Measurements from ENCODE around the gene ACAP1.
A peak's percentile ranks its signal among the peaks of the same experiment; 100 is the strongest.

Gene ACAP1

DNA sequence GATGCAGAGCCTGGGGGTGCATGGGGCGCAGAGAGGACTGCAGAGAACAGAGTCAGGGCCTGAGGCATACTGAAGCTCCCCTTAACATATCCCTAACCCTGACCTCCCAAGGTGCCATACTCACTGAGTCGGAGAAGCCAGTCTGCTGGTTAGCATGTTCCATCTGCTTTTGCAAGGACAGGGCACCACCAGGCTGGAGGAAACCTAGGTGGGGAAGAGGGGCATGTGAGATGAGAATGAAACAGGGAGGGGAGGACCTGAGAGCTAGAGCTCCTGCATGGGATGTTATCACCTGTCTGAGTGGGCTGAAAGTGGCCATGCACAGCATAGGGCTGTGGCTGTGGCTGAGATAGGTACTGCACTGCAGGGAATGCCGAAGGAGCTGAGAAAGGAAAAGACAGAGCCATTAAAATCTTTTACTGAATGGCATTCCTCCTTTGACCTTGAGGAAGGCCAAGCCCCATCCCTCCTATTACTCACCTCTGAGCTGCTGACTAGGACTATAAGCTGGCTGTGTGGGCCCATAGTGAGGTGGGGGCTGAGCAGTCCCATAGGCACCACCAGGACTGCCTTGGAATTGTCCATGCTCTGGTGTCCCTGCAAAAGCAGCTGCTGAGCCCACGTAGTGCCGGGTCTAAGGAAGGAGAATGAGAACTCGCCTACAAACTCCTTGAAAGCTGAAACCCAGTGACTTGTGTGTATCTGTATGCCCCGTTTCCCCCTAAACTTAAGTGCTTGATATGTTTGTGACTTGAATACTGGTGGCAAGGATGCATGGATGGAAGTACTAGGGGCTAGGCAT, 23.0 kb upstream of the ACAP1 start:
- no peaks in the 10 kb centered on the region for H3K9me3 ChIP-seq (ENCODE audit: control insufficient read depth in 1 of 2, low read length in 2 of 2)
- H3K4me1 ChIP-seq (ENCODE audit: control insufficient read depth in 1 of 2, insufficient read depth in 2 of 2, low read length in 2 of 2): peaks cover 22 to 56% of the 10 kb centered on the region in 2 donors
- H3K27ac ChIP-seq (ENCODE audit: low read length): no peak overlapping the region
- no peak overlapping the region for H3K4me3 ChIP-seq (ENCODE audit: low read depth in 1 of 2, low read length in 2 of 2)
- H3K36me3 ChIP-seq (ENCODE audit: control insufficient read depth in 1 of 2, insufficient read depth in 2 of 2, low read length in 2 of 2): peaks cover 53 to 68% of the 10 kb centered on the region in 2 donors
- no peaks in the 10 kb centered on the region for H3K27me3 ChIP-seq (ENCODE audit: low read depth, low read length)

DNA sequence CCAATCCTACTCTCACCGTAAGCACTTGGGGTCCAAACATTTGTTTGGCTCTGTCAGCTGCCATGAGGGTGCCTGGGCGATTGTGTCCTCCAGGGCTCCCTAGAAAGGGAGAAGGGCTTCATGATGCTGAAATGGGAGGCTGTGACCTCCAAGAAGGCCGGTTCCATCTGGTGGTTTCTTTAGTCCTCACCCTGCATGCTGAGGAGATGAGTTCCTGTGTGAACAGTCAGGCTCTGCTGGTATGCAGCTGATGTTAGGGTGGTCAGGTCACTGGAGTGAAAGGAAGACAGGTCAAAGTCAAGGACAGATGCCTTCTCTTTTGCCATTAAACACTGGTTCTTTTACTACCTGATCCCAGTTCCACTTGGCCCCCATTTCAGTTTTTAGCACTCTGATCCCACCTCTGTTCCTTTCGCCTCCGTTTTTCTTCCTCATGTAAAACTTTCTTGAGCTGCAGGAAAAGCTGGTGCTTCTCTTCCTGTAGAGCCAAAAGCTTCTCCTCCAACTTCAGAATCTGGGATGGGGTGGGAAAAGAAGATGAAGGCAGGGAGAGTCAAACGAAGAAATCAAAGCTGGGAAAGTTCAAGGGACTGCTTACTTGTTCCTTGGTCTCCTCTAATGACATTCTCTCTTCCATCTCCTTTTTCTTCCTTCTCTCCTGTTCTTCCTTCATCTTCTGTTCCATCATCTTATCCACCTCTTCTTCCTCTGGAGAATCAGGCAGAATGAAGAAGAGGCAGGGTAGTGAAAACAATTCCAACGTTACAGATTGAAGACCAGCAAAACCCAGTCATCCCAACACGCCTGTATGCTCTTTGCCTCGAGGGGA, 22.2 kb upstream of the ACAP1 start:
- H3K4me1 ChIP-seq (ENCODE audit: control insufficient read depth in 1 of 2, insufficient read depth in 2 of 2, low read length in 2 of 2): peaks cover 22 to 50% of the 10 kb centered on the region in 2 donors
- H3K27me3 ChIP-seq (ENCODE audit: low read depth, low read length): no peaks in the 10 kb centered on the region
- H3K9me3 ChIP-seq (ENCODE audit: control insufficient read depth in 1 of 2, low read length in 2 of 2): no peaks in the 10 kb centered on the region
- peak overlapping the region; percentile 74 for H3K27ac ChIP-seq (ENCODE audit: low read length)
- peaks cover 59 to 72% of the 10 kb centered on the region in 2 donors for H3K36me3 ChIP-seq (ENCODE audit: control insufficient read depth in 1 of 2, insufficient read depth in 2 of 2, low read length in 2 of 2)
- H3K4me3 ChIP-seq (ENCODE audit: low read depth in 1 of 2, low read length in 2 of 2): peak overlapping the region; percentile 73 to 96

DNA sequence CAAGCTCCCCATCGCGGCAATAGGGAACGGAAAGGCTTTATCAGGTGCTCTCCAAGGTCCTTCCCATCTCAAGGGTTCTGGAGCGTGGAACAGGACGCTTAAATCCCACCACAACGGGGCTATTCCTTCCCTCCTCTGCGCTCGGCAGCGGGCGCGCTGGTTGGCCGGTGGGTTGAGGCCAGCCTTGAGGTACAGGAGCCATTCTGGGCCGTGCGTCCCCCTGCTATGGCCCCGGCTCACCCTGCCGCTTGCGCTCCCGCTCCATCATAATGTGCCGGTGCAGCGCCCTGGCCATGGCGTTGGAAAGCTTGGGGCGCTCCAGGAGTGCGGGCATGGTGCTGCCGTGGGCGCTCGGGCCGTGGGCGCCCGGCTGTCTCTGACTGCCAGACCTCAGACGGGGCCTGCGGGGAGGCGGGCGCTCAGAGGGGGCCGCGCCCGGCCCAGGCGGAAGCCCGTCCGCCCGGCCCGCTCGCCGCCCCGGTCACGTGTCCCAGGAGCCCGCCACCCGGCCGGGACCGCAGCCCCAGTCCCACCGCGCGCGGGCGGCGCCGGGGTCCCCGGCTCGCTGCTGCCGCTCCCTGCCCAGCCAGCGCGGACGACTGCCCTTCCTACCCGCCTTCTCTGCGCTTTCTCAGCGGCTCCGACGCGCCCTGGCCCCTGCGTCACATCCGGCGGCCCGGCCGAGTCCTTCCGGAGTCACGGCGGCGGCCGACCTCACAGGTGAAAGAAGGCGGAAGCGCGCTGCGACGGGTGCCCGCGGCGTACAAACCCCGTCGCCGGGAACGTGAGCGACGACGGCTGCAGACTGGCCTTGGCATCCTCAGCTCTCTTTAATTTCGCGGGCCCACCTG, 21.4 kb upstream of the ACAP1 start, which contains the start of gene GPS2:
TSS of gene GPS2 (minus strand) at position 642 of the 851 bp plus-strand sequence. CDS start at position 334, 308 bp downstream.
- Histone ChIP-seq H3K4me1 (ENCODE audit: control insufficient read depth in 1 of 2, insufficient read depth in 2 of 2, low read length in 2 of 2) (peaks cover 17 to 42% of the 10 kb centered on the region in 2 donors), H3K4me3 (ENCODE audit: low read depth in 1 of 2, low read length in 2 of 2) (peak within 1 kb of the TSS; percentile 73 to 96)

DNA sequence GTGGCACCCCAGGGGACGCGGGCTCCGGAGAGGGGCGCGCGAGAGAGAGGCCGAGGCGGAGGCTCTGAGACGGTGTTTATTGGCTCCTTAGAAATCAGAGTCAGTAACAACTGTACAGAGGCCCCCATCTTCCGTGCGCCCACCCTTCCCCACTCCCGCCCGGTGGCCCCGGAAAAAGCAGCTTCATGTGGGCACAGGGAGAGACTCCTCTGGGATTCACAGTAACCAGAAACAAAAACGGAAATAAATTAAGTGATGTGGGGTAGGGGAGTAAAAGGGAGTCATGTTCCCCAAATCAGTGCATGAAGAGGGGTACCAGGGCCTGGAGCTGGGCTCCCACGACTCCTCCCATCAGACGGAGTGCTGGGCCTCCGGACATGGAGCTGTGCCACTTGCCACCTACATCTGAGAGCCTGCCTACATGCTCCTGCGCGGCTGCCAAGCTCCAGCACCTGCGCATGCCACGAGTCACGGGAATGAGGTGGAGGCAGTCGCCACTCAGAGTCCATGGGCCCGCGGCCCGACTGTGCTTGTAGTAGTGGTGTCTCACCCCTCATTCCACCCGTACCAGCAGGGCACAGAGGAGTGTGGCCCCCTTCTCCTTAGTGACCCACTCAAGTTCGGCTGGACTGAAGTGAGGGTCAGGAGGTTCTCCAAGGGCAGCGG, 20.6 kb upstream of the ACAP1 start:
- Histone ChIP-seq H3K36me3 (ENCODE audit: control insufficient read depth in 1 of 2, insufficient read depth in 2 of 2, low read length in 2 of 2) (peaks cover 52 to 66% of the 10 kb centered on the region in 2 donors), H3K27ac (ENCODE audit: low read length) (peak overlapping the region; percentile 86), H3K4me3 (ENCODE audit: low read depth in 1 of 2, low read length in 2 of 2) (peak overlapping the region; percentile 65 to 96), H3K27me3 (ENCODE audit: low read depth, low read length) (no peaks in the 10 kb centered on the region), H3K4me1 (ENCODE audit: control insufficient read depth in 1 of 2, insufficient read depth in 2 of 2, low read length in 2 of 2) (peaks cover 13 to 34% of the 10 kb centered on the region in 2 donors), H3K9me3 (ENCODE audit: control insufficient read depth in 1 of 2, low read length in 2 of 2) (no peaks in the 10 kb centered on the region)

More for the DNA sequence above, 21.4 kb upstream of the ACAP1 start, which contains the start of gene GPS2:
- H3K27ac ChIP-seq (ENCODE audit: low read length): peak within 1 kb of the TSS; percentile 86
- no peaks in the 10 kb centered on the region for H3K27me3 ChIP-seq (ENCODE audit: low read depth, low read length)
- peaks cover 56 to 66% of the 10 kb centered on the region in 2 donors for H3K36me3 ChIP-seq (ENCODE audit: control insufficient read depth in 1 of 2, insufficient read depth in 2 of 2, low read length in 2 of 2)
- no peaks in the 10 kb centered on the region for H3K9me3 ChIP-seq (ENCODE audit: control insufficient read depth in 1 of 2, low read length in 2 of 2)

DNA sequence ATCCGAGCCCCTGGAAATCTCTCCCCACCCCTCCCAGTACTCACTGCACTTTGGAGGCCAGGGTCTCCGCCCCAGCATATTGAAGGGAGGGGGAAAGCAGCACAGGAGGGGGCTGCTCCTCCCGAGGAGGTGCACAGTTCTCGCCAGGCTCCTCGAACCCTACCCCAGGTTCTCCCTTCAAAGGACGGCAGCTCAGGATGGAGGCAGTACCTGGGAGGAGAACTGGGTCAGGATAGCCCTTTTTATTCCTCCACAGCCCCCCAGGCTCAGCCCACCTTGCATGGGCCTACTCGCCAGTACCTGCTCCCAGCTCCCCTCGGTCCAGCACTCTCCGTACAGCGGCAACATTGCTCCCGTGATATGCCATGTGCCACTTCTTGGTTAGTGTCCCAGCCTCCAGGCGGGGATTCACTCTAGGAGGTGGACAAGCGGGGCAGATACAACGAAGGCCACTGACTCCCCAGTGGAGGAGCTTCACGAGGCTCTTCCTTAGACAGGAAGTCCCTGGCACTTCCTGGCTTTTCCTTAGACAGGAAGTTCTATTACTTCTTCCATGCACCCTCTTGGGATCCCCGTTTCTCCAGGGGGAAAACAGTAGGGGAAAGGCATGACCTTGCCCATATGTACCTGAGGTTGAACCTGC, 19.0 kb upstream of the ACAP1 start:
- H3K36me3 ChIP-seq (ENCODE audit: control insufficient read depth in 1 of 2, insufficient read depth in 2 of 2, low read length in 2 of 2): peaks cover 55 to 66% of the 10 kb centered on the region in 2 donors
- no peak overlapping the region for H3K4me3 ChIP-seq (ENCODE audit: low read depth in 1 of 2, low read length in 2 of 2)
- H3K27ac ChIP-seq (ENCODE audit: low read length): no peak overlapping the region
- H3K27me3 ChIP-seq (ENCODE audit: low read depth, low read length): no peaks in the 10 kb centered on the region
- no peaks in the 10 kb centered on the region for H3K9me3 ChIP-seq (ENCODE audit: control insufficient read depth in 1 of 2, low read length in 2 of 2)
- peaks cover 13 to 30% of the 10 kb centered on the region in 2 donors for H3K4me1 ChIP-seq (ENCODE audit: control insufficient read depth in 1 of 2, insufficient read depth in 2 of 2, low read length in 2 of 2)

DNA sequence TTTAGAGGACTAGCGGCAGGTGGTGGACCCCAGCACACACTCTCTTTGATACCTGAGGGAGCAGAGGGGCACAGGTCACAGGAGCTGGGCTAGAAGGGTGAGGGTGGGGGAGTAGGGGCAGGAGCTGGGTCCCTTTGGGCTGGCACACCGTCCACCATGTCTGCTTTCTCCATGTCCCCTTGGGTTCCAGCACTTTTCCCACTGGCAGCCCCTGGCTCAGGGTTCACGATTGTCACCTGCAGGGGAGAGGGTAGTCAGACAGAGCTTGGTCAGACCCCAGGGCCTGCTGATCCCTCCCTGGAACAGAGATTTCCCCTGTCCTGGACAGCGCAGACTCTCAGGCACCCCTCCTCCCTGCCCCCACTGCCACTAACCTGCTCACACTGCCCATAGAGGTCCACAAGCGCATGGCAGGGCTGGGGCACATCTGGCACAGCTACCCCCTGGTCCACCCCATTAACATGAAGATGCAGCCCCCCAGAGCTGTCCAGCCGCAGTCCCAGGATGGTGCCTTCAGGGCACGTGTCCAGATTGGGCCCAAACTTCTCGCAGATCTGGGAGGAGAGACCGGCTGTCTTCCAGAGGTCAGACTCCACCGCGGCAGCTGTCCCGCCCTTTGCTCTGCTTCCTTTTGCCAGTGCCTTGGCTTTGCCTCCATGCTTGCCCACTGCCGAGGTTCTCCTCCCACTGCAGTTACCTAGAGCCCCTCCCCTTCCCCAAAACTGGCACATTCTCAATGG, 18.0 kb upstream of the ACAP1 start:
- Histone ChIP-seq H3K27ac (ENCODE audit: low read length) (no peak overlapping the region), H3K9me3 (ENCODE audit: control insufficient read depth in 1 of 2, low read length in 2 of 2) (no peaks in the 10 kb centered on the region), H3K27me3 (ENCODE audit: low read depth, low read length) (no peaks in the 10 kb centered on the region), H3K36me3 (ENCODE audit: control insufficient read depth in 1 of 2, insufficient read depth in 2 of 2, low read length in 2 of 2) (peaks cover 55 to 66% of the 10 kb centered on the region in 2 donors), H3K4me1 (ENCODE audit: control insufficient read depth in 1 of 2, insufficient read depth in 2 of 2, low read length in 2 of 2) (peaks cover 13 to 20% of the 10 kb centered on the region in 2 donors), H3K4me3 (ENCODE audit: low read depth in 1 of 2, low read length in 2 of 2) (no peak overlapping the region)

DNA sequence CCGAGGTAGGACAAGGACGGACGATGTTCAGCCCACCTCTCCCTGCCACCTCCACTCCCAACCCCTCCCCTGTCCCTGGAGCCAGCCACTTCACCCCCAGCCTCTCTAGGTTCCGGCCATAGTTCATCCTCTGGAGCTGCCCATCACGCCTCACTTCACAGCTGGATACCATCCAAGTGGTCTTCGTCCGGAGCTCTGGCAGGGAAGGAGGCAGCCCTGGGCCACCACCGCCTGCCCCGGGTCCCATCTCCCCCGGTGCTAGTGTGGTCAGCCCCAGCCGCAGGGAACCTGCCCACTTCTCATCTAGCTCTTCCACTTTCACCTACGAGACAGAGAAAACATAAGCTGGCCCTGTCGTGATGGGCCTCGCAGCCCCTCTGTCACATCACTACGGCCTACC, 14.9 kb upstream of the ACAP1 start:
- Histone ChIP-seq H3K36me3 (ENCODE audit: control insufficient read depth in 1 of 2, insufficient read depth in 2 of 2, low read length in 2 of 2) (peaks cover 66 to 88% of the 10 kb centered on the region in 2 donors), H3K27ac (ENCODE audit: low read length) (no peak overlapping the region), H3K9me3 (ENCODE audit: control insufficient read depth in 1 of 2, low read length in 2 of 2) (no peaks in the 10 kb centered on the region), H3K27me3 (ENCODE audit: low read depth, low read length) (no peaks in the 10 kb centered on the region), H3K4me3 (ENCODE audit: low read depth in 1 of 2, low read length in 2 of 2) (no peak overlapping the region), H3K4me1 (ENCODE audit: control insufficient read depth in 1 of 2, insufficient read depth in 2 of 2, low read length in 2 of 2) (no peaks in the 10 kb centered on the region)

DNA sequence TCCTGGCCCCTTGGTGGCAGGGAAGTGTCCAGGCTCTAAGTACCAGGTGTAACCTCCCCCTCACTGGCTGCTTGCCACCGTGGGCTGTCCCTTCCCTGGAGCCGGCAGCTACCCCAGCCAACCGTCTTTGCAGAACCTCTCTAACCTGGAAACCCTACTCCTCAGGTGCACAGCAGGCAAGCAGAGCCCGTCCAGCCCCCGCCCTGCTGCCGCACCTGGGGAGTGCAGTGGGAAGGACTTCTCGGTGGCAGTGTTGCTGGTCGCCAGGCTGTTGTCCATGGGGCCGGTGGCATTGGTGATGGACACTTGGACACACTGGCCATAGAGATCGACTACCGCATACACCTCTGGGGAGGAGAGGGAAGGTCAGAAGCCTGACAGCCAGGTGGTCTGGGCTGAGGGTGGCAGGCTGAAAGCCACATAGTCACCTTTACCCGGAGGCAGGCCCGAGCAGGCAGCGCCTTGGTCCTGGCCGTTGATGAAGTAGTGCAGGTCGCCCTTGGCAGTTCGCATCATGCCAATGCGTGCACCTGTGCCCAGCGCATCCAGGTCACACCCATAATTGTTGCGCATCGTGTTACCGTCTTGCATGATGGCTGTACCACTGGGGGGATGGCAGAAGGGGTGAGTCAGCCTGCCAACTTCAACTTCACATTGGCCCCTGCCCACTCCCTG, 13.7 kb upstream of the ACAP1 start:
- Histone ChIP-seq H3K4me1 (ENCODE audit: control insufficient read depth in 1 of 2, insufficient read depth in 2 of 2, low read length in 2 of 2) (no peaks in the 10 kb centered on the region), H3K36me3 (ENCODE audit: control insufficient read depth in 1 of 2, insufficient read depth in 2 of 2, low read length in 2 of 2) (peaks cover 60 to 83% of the 10 kb centered on the region in 2 donors), H3K9me3 (ENCODE audit: control insufficient read depth in 1 of 2, low read length in 2 of 2) (no peaks in the 10 kb centered on the region), H3K4me3 (ENCODE audit: low read depth in 1 of 2, low read length in 2 of 2) (no peak overlapping the region), H3K27me3 (ENCODE audit: low read depth, low read length) (no peaks in the 10 kb centered on the region), H3K27ac (ENCODE audit: low read length) (no peak overlapping the region)

DNA sequence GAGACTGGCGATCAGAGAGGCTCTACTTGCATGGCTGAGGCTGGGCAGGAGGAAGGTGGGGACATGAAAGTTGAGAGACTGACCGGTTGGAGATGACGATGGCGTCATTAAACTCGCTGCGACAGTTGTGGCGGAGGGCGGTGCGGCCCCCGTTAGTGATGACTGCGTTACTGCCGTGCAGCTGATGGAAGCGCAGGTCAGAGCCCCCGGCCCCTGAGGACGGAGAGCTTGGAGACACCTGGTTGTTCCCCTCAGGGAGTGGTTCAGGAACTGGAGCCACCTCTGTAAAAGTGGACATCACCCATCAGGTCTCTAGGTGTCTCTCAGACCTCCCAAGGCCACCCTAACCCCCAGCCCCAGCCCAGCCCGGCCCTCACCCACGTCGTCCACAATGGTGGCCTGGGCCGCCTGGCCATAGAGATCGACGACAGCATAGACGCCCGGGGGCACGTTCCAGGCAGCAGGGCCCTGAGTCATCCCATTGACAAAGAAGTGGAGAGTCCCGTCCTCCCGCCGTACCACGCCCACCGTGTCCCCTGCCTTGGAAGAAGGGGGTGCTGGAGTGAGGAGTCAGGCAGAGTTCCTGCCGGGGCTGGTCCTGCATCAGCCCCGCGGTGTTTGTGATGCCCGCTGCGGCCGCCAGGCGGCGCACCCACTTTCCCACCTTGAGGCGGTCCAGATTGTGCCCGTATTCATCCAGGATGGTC, 12.4 kb upstream of the ACAP1 start:
- Histone ChIP-seq H3K36me3 (ENCODE audit: control insufficient read depth in 1 of 2, insufficient read depth in 2 of 2, low read length in 2 of 2) (peaks cover 49 to 71% of the 10 kb centered on the region in 2 donors), H3K27ac (ENCODE audit: low read length) (no peak overlapping the region), H3K4me1 (ENCODE audit: control insufficient read depth in 1 of 2, insufficient read depth in 2 of 2, low read length in 2 of 2) (peaks cover 8 to 11% of the 10 kb centered on the region in 2 donors), H3K4me3 (ENCODE audit: low read depth in 1 of 2, low read length in 2 of 2) (no peak overlapping the region), H3K27me3 (ENCODE audit: low read depth, low read length) (no peaks in the 10 kb centered on the region), H3K9me3 (ENCODE audit: control insufficient read depth in 1 of 2, low read length in 2 of 2) (no peaks in the 10 kb centered on the region)
